ENCODE data around the gene SGMS1. TPM values are rescaled to one million over a fixed set of nuclear protein-coding genes. Genes with fewer than 3 reads are reported as not detected.
A peak's percentile ranks its signal among the peaks of the same experiment; 100 is the strongest.

SGMS1 gene
- total RNA-seq, 2 donors from 2014 or later, result 19.4 to 19.5 TPM

GRCh38 chr10:50417886-50418830 is 205.6 kb downstream of the SGMS1 start:
- no peaks in the 10 kb centered on the region for H3K27me3 ChIP-seq
- H3K9me3 ChIP-seq, result no peaks in the 10 kb centered on the region
- intact Hi-C loops (cut with DNase I), result loop anchor here (10.0 kb wide), 1 partner anchor 207 kb away; the partner anchor contains the start of gene SGMS1
- H3K9ac ChIP-seq (ENCODE audit: low read depth in 2 of 2, low read length in 2 of 2), result peak overlapping the region; percentile 19 to 84
- no peaks in the 10 kb centered on the region for H3K4me1 ChIP-seq
- DNase-seq, result peak; percentile 74
- H3K27ac ChIP-seq, result peak overlapping the region; percentile 64
- peak overlapping the region; percentile 61 for H3K4me3 ChIP-seq
- TF ChIP-seq, protein P1, sequence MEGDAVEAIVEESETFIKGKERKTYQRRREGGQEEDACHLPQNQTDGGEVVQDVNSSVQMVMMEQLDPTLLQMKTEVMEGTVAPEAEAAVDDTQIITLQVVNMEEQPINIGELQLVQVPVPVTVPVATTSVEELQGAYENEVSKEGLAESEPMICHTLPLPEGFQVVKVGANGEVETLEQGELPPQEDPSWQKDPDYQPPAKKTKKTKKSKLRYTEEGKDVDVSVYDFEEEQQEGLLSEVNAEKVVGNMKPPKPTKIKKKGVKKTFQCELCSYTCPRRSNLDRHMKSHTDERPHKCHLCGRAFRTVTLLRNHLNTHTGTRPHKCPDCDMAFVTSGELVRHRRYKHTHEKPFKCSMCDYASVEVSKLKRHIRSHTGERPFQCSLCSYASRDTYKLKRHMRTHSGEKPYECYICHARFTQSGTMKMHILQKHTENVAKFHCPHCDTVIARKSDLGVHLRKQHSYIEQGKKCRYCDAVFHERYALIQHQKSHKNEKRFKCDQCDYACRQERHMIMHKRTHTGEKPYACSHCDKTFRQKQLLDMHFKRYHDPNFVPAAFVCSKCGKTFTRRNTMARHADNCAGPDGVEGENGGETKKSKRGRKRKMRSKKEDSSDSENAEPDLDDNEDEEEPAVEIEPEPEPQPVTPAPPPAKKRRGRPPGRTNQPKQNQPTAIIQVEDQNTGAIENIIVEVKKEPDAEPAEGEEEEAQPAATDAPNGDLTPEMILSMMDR (IDR thresholded peaks at IDR 0.05), result no peak
- no peaks in the 10 kb centered on the region for H3K36me3 ChIP-seq

GRCh38 chr10:50417486-50417885 is 206.3 kb downstream of the SGMS1 start:
- Histone ChIP-seq H3K9me3 (no peaks in the 10 kb centered on the region), H3K27me3 (no peaks in the 10 kb centered on the region), H3K27ac (peak overlapping the region; percentile 64), H3K9ac (ENCODE audit: low read depth in 2 of 2, low read length in 2 of 2) (peak overlapping the region; percentile 19 to 84), H3K4me1 (no peaks in the 10 kb centered on the region), H3K4me3 (peak overlapping the region; percentile 61), H3K36me3 (no peaks in the 10 kb centered on the region)
- intact Hi-C loops (cut with DNase I), result loop anchor here (10.0 kb wide), 1 partner anchor 207 kb away; the partner anchor contains the start of gene SGMS1
- TF ChIP-seq, protein P1 (IDR thresholded peaks at IDR 0.05), result no peak
- no peak for DNase-seq

GRCh38 chr10:50416881-50417280 is 206.9 kb downstream of the SGMS1 start:
- Histone ChIP-seq H3K4me1 (no peaks in the 10 kb centered on the region), H3K9ac (ENCODE audit: low read depth in 2 of 2, low read length in 2 of 2) (no peak overlapping the region)
- intact Hi-C loops (cut with DNase I), result loop anchor here (10.0 kb wide), 1 partner anchor 208 kb away; the partner anchor contains the start of gene SGMS1

GRCh38 chr10:50416181-50416824 is 207.5 kb downstream of the SGMS1 start:
- intact Hi-C loops (cut with DNase I), result loop anchor here (10.0 kb wide), 1 partner anchor 208 kb away; the partner anchor contains the start of gene SGMS1
- Histone ChIP-seq H3K27ac (no peak overlapping the region), H3K36me3 (no peaks in the 10 kb centered on the region), H3K4me1 (no peaks in the 10 kb centered on the region), H3K4me3 (no peak overlapping the region), H3K9ac (ENCODE audit: low read depth in 2 of 2, low read length in 2 of 2) (no peak overlapping the region), H3K27me3 (no peaks in the 10 kb centered on the region), H3K9me3 (no peaks in the 10 kb centered on the region)
- no peak for DNase-seq
- TF ChIP-seq, protein P1 (IDR thresholded peaks at IDR 0.05), result no peak

More at GRCh38 chr10:50416881-50417280, 206.9 kb downstream of the SGMS1 start:
- no peak for DNase-seq
- Histone ChIP-seq H3K27me3 (no peaks in the 10 kb centered on the region), H3K27ac (no peak overlapping the region), H3K9me3 (no peaks in the 10 kb centered on the region), H3K4me3 (no peak overlapping the region), H3K36me3 (no peaks in the 10 kb centered on the region)
- TF ChIP-seq, protein P1 (IDR thresholded peaks at IDR 0.05), result no peak

DNA sequence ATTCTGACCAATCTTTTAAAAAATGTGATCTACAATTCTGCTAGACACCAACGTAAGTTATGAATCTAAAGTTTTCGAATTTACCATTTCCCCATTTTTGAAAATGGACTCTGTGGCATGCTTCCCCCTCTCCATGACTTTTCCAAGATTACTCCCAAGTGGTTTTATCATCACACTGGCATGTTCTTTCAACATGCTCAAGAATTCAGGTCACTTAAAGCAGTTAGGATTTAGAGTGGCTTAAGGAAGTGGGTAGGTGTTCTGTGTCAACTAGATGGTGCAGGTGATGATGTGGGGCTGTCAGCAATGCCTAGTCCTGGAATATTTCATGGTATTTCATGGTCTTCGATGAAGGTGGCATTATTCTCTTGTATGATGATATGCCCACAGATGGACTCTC is 208.5 kb downstream of the SGMS1 start:
- Histone ChIP-seq H3K27me3 (no peaks in the 10 kb centered on the region), H3K4me1 (no peaks in the 10 kb centered on the region), H3K9ac (ENCODE audit: low read depth in 2 of 2, low read length in 2 of 2) (no peak overlapping the region), H3K36me3 (no peaks in the 10 kb centered on the region), H3K27ac (no peak overlapping the region), H3K9me3 (no peaks in the 10 kb centered on the region), H3K4me3 (no peak overlapping the region)
- TF ChIP-seq, protein P1 (IDR thresholded peaks at IDR 0.05), result no peak
- DNase-seq, result no peak
- intact Hi-C loops (cut with DNase I), result loop anchor here (10.0 kb wide), 1 partner anchor 210 kb away; the partner anchor contains the start of gene SGMS1
